ENCODE measurements around the gene KCNT1. TPM values are rescaled to one million over a fixed set of nuclear protein-coding genes. Genes with fewer than 3 reads are reported as not detected.

The KCNT1 gene
- total RNA-seq, 1 experiment from 2014 or later, result 0.68 TPM

GRCh38 chr9:135792268-135793128, 90.5 kb downstream of the KCNT1 start:
- H3K27me3 Mint-ChIP-seq (ENCODE audit: low read depth), result no peaks in the 10 kb centered on the region; the same call in 1 of the 2 replicates
- H3K27ac Mint-ChIP-seq, result peak overlapping the region in 1 of 3 experiments; percentile 40; a peak in 1 of 7 replicates
- no peaks in the 10 kb centered on the region for H3K9me3 Mint-ChIP-seq
- no peak; the same call in 2 of the 3 replicates for TF ChIP-seq CTCF (conservative IDR thresholded peaks at IDR 0.05)
- Histone ChIP-seq H2BK12ac (ENCODE audit: insufficient read length, low read depth, low read length) (no peak overlapping the region), H3K27ac (ENCODE audit: insufficient read length, low read depth, low read length) (no peak overlapping the region), H3K4me1 (ENCODE audit: insufficient read depth, low read length) (no peaks in the 10 kb centered on the region), H3K79me2 (ENCODE audit: insufficient read depth, low read length) (no peaks in the 10 kb centered on the region), H3K27me3 (ENCODE audit: insufficient read depth, low read length) (no peaks in the 10 kb centered on the region), H3K9ac (ENCODE audit: extremely low read depth, insufficient read length, low read length) (no peak overlapping the region), H3K9me3 (ENCODE audit: control insufficient read depth, low read depth, low read length) (no peaks in the 10 kb centered on the region), H3K56ac (ENCODE audit: insufficient read length, low read depth, low read length) (no peak overlapping the region), H3K23me2 (ENCODE audit: insufficient read length, low read depth, low read length, poor library complexity, severe bottlenecking) (no peaks in the 10 kb centered on the region), H3K4me2 (ENCODE audit: insufficient read depth, insufficient read length, low read length) (no peak overlapping the region), H3K23ac (ENCODE audit: insufficient read length, low read depth, low read length) (no peak overlapping the region), H4K20me1 (ENCODE audit: control insufficient read depth, insufficient read depth, insufficient read length) (no peaks in the 10 kb centered on the region), H3T11ph (ENCODE audit: low read length) (no peak overlapping the region), H4K5ac (ENCODE audit: insufficient read length, low read depth, low read length) (no peak overlapping the region), H4K8ac (replicated peaks; ENCODE audit: insufficient read length, low read depth, low read length) (no peak overlapping the region), H4K91ac (ENCODE audit: insufficient read length, low read depth, low read length) (no peak overlapping the region), H2AK5ac (ENCODE audit: insufficient read length, low read length) (no peak overlapping the region), H3K4ac (ENCODE audit: low read depth, low read length) (no peak overlapping the region), H2BK15ac (ENCODE audit: low read depth, low read length) (no peak overlapping the region), H2BK5ac (ENCODE audit: insufficient read length, low read length) (no peak overlapping the region), H2BK20ac (ENCODE audit: low read depth, low read length, poor library complexity, severe bottlenecking) (no peak overlapping the region), H3K18ac (ENCODE audit: insufficient read length, low read depth, low read length) (no peak overlapping the region), H2BK120ac (ENCODE audit: low read depth, low read length, poor library complexity, severe bottlenecking) (no peak overlapping the region), H2AFZ (ENCODE audit: low read length) (no peak overlapping the region), H3K14ac (ENCODE audit: insufficient read depth, low read length) (no peak overlapping the region; the same call in 1 of the 2 replicates), H3K79me1 (ENCODE audit: insufficient read depth, low read depth, low read length, poor library complexity, severe bottlenecking) (no peaks in the 10 kb centered on the region)
- peaks cover 1 to 5% of the 10 kb centered on the region in 2 experiments; a peak in 3 of 4 replicates for H3K4me1 Mint-ChIP-seq
- WGBS (ENCODE audit: extremely low coverage, insufficient read length, low lambda C conversion rate), result no CpG with 5 or more reads among the region's 31 CpGs
- DNase-seq, result no peak
- H3K4me3 Mint-ChIP-seq, result no peak overlapping the region
- no peaks in the 10 kb centered on the region for H3K36me3 Mint-ChIP-seq (ENCODE audit: insufficient read depth in 1 of 3, low read depth in 3 of 3)
